ENCODE data around the gene PEX10.

The PEX10 gene

DNA sequence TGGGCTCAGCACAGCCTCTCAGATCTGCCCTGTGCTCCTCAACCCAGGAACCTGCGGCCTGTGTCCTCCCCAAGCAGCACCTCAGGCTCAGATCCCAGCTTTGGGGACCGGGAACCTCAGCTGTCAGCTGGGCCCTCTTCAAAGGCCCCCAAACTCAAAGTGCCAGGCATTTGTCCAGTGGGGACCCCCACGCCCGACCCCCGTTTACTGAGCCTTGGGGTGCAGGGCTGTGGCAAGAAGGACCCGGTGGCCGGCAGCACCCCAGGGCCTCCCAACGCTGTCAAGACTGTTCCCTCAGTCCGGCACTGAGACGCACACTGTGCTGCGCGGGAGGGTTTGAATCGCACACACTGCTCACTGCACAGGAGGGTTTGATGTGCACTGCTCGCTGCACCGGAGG lies 56.0 kb downstream of the PEX10 start:
- no peak overlapping the region for H3K27ac ChIP-seq
- no peak for TF ChIP-seq ZFX (IDR thresholded peaks at IDR 0.05)
- TF ChIP-seq, protein P1, sequence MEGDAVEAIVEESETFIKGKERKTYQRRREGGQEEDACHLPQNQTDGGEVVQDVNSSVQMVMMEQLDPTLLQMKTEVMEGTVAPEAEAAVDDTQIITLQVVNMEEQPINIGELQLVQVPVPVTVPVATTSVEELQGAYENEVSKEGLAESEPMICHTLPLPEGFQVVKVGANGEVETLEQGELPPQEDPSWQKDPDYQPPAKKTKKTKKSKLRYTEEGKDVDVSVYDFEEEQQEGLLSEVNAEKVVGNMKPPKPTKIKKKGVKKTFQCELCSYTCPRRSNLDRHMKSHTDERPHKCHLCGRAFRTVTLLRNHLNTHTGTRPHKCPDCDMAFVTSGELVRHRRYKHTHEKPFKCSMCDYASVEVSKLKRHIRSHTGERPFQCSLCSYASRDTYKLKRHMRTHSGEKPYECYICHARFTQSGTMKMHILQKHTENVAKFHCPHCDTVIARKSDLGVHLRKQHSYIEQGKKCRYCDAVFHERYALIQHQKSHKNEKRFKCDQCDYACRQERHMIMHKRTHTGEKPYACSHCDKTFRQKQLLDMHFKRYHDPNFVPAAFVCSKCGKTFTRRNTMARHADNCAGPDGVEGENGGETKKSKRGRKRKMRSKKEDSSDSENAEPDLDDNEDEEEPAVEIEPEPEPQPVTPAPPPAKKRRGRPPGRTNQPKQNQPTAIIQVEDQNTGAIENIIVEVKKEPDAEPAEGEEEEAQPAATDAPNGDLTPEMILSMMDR (conservative IDR thresholded peaks at IDR 0.05) = no peak

DNA sequence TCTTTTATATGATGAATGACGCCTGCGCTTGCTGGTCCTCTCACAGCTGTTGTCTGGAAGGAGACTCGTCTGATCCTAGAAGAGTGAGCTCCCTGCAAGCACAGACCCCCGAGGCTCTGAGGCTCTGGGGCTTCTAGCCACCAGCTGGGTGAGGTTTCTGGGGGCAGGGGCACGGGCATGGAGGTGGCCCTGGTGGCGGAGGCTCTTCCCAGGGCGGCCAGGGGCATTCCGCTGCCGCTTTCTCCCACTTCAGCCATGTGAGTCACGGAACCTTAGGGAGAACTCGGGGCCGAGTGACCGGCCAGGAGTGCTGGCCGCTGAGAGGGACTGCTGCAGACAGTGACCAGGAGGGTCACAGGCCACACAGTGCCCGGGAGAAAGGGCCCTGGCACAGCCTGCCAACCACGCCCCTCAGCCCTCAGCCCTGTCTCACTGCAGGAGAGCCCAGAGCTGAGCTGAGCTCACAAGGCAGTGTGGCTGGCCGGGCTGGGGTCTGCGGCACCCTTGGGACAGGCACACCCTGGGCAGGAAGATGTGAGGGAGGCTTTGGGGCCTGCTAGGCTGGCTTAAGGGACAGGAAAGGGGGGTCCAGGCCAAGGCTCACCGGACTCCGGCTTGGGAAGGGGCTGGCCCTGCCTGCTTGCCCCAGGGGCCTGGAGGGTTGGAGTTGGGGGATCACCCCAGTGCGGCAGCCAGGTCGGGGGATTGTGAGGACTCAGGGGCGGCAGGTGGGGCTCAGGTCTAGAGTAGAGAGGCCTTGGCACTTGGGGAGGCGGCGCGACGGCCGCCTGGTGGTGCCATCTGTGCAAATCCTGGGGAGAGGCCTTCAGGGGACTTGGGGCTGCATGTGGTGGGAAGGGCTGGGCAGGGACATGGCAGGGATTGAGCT lies 56.7 kb downstream of the PEX10 start:
- no peak overlapping the region for H3K27ac ChIP-seq
- no peak for TF ChIP-seq ZFX (IDR thresholded peaks at IDR 0.05)
- TF ChIP-seq, protein P1 (conservative IDR thresholded peaks at IDR 0.05) = no peak

DNA sequence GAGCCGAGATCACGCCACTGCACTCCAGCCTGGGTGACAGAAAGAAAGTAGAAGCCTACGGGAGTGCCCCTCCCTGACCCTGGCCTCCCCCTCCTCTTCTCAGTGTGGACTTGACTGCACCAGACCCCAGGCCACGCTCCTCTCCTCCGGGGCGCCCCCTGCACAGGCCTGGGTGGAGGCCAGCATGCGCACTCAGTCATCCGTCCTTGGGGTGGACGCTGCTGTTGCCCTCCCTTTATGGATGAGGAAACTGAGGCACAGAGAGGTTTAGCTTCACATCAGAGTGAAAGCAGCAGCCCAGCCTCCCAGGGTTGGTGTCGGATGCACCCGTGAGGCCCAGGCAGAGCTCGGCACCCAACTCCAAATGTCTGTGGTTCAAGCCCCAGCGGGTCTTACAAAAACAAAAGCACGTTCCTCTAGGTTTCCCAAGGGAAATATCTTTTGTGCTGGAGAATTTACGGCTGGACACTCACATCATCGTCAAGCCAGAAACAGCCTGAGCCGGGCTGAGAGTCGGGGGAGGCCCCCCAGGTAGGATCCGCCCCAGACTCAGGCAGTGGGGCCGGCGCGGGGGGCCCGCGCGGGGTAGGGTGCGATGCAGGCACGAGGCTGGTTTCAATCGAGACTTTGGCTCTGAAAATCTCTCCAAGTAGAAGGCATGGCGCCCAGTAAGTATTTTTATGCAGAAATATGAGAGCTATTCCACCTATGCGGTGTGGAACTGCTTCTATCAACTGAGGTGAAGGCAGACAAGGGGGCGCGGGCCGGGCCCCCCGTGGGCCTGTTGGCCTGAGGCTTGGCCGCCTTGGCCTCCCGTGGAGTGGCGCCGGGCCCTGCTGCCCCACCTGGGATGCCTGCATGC lies 57.6 kb downstream of the PEX10 start:
- TF ChIP-seq ZFX (IDR thresholded peaks at IDR 0.05) = no peak
- TF ChIP-seq, protein P1 (conservative IDR thresholded peaks at IDR 0.05) = no peak

More for the DNA sequence above, 57.6 kb downstream of the PEX10 start:
- H3K27ac ChIP-seq = no peak overlapping the region

Measured in C4-2B (cell line).